Testis (tissue), 2 donors: ENCODE results near the gene B3GLCT.

Source experiments
- CTCF ChIP-seq, 3 experiments: fragments of 450-650 bp in 2 of 3; fragments of 200-600 bp in 1 of 3; sonication (generic) in 1 of 3; IDR thresholded peaks; one replicate each; pipeline ENCODE4 v1.5.1; 2016 to 2019; ENCODE audit warnings: antibody characterized with exemption in 3 of 3, mild to moderate bottlenecking in 2 of 3, moderate library complexity in 1 of 3
- POLR2A ChIP-seq: fragments of 450-650 bp; IDR thresholded peaks from one replicate; pipeline ENCODE4 v1.6.1; 2017; ENCODE audit warnings: antibody characterized with exemption, mild to moderate bottlenecking, moderate library complexity

- TF ChIP-seq CTCF (IDR thresholded peaks at IDR 0.05) (no peak), POLR2A (no peak)
Observed at GRCh38 chr13:31328549-31329235, 128.9 kb downstream of the B3GLCT start.
